Measurements from ENCODE around the gene ARSK.

DNA sequence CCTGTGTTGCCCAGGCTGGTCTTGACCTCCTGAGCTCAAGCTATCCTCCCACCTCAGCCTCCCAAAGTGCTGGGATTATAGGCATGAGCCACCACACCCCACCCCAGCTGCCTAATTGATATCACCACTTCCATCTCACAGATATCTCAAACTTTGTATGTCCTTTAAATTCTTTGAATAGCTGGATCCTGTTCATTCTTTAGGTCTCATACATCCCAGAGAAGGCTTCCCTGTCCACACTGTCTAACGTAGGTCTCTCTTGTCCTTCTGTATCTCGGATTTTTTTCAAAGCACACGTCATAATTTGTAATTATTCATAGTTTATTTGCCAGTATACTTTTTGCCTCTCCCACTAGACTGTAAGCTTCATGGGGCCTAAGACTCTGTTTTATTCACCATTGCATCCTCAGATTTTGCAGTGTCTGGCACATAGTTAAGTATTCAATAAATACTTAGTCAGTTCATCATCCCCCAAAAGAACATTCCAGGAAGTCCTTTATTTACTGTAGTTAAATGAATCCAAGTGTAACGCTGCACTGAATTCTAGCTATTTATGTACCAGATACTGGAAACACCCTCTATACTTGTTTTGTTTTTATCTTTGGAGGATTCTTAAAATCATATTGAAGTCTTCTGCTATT is 10.5 kb downstream of the ARSK start:
- TF ChIP-seq, protein P1, sequence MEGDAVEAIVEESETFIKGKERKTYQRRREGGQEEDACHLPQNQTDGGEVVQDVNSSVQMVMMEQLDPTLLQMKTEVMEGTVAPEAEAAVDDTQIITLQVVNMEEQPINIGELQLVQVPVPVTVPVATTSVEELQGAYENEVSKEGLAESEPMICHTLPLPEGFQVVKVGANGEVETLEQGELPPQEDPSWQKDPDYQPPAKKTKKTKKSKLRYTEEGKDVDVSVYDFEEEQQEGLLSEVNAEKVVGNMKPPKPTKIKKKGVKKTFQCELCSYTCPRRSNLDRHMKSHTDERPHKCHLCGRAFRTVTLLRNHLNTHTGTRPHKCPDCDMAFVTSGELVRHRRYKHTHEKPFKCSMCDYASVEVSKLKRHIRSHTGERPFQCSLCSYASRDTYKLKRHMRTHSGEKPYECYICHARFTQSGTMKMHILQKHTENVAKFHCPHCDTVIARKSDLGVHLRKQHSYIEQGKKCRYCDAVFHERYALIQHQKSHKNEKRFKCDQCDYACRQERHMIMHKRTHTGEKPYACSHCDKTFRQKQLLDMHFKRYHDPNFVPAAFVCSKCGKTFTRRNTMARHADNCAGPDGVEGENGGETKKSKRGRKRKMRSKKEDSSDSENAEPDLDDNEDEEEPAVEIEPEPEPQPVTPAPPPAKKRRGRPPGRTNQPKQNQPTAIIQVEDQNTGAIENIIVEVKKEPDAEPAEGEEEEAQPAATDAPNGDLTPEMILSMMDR (IDR thresholded peaks at IDR 0.05) = no peak
- no peak for TF ChIP-seq SIN3A (IDR thresholded peaks at IDR 0.05; ENCODE audit: borderline replicate concordance, insufficient read depth, low read depth, low read length)
- TF ChIP-seq POLR2AphosphoS5 (IDR thresholded peaks at IDR 0.05; ENCODE audit: low read depth, low read length) = no peak
- TF ChIP-seq, protein P2, sequence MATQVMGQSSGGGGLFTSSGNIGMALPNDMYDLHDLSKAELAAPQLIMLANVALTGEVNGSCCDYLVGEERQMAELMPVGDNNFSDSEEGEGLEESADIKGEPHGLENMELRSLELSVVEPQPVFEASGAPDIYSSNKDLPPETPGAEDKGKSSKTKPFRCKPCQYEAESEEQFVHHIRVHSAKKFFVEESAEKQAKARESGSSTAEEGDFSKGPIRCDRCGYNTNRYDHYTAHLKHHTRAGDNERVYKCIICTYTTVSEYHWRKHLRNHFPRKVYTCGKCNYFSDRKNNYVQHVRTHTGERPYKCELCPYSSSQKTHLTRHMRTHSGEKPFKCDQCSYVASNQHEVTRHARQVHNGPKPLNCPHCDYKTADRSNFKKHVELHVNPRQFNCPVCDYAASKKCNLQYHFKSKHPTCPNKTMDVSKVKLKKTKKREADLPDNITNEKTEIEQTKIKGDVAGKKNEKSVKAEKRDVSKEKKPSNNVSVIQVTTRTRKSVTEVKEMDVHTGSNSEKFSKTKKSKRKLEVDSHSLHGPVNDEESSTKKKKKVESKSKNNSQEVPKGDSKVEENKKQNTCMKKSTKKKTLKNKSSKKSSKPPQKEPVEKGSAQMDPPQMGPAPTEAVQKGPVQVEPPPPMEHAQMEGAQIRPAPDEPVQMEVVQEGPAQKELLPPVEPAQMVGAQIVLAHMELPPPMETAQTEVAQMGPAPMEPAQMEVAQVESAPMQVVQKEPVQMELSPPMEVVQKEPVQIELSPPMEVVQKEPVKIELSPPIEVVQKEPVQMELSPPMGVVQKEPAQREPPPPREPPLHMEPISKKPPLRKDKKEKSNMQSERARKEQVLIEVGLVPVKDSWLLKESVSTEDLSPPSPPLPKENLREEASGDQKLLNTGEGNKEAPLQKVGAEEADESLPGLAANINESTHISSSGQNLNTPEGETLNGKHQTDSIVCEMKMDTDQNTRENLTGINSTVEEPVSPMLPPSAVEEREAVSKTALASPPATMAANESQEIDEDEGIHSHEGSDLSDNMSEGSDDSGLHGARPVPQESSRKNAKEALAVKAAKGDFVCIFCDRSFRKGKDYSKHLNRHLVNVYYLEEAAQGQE (IDR thresholded peaks at IDR 0.05; ENCODE audit: insufficient read depth in 1 of 2, low read depth in 2 of 2, low read length in 1 of 2) = no peak

Measured in Panc1 (cell line).